DND-41 (cell line): Measurements from ENCODE around the gene NEURL1B.
"Not testable (repeated sequence)": the region's sequence is repeated elsewhere in the genome, so short reads cannot be mapped to it uniquely, and the experiment has no call there.

ENCODE experiments used
- ATAC-seq: fragments of 200-7000 bp; cut with Tn5 transposase; 3 replicates; pipeline ENCODE4 v1.9.1; 2021; ENCODE audit warnings: low read depth; ENCODE audit not compliant: insufficient read depth
- DNase-seq: peaks from one replicate; pipeline ENCODE4 v3.0.0-alpha.2; 2020
- H2AFZ ChIP-seq: 2 replicates; pipeline ENCODE4 v1.6.0; 2012; ENCODE audit warnings: low read depth, low read length
- H3K27ac ChIP-seq: 2 replicates; pipeline ENCODE4 v1.5.1; 2012; ENCODE audit warnings: low read length, inconsistent platforms
- H3K27me3 ChIP-seq: fragments of 200-600 bp; sonication (generic); 2 replicates; pipeline ENCODE4 v1.6.0; 2012; ENCODE audit warnings: low read length, mild to moderate bottlenecking, inconsistent platforms; ENCODE audit not compliant: insufficient read depth, poor library complexity
- H3K36me3 ChIP-seq: 2 replicates; pipeline ENCODE4 v1.5.1; 2012; ENCODE audit warnings: low read length, inconsistent platforms; ENCODE audit not compliant: insufficient read depth
- H3K4me1 ChIP-seq: 2 replicates; pipeline ENCODE4 v1.5.1; 2012; ENCODE audit warnings: mild to moderate bottlenecking, low read length; ENCODE audit not compliant: insufficient read depth
- H3K4me2 ChIP-seq: 2 replicates; pipeline ENCODE4 v1.6.0; 2012; ENCODE audit warnings: mild to moderate bottlenecking, moderate library complexity, low read length, inconsistent platforms; ENCODE audit not compliant: insufficient read depth
- H3K4me3 ChIP-seq, 2 experiments: fragments of 200-600 bp in 1 of 2; shearing (Covaris generic) in 1 of 2; 2 replicates each; pipeline ENCODE4 v1.5.1; 2012 to 2016; ENCODE audit warnings: inconsistent platforms in 2 of 2, low read length in 2 of 2, mild to moderate bottlenecking in 2 of 2, low read depth in 1 of 2, moderate library complexity in 1 of 2
- H3K79me2 ChIP-seq: 2 replicates; pipeline ENCODE4 v1.6.0; 2012; ENCODE audit warnings: low read length, inconsistent platforms; ENCODE audit not compliant: insufficient read depth
- H3K9ac ChIP-seq: 2 replicates; pipeline ENCODE4 v1.6.0; 2012; ENCODE audit warnings: low read depth, mild to moderate bottlenecking, inconsistent platforms, low read length, moderate library complexity
- H3K9me3 ChIP-seq: 2 replicates; pipeline ENCODE4 v1.5.1; 2012; ENCODE audit warnings: low read length, moderate library complexity, mild to moderate bottlenecking, inconsistent platforms; ENCODE audit not compliant: insufficient read depth, severe bottlenecking
- H4K20me1 ChIP-seq: 2 replicates; pipeline ENCODE4 v1.6.0; 2012; ENCODE audit warnings: low read length; ENCODE audit not compliant: insufficient read depth
- EZH2 ChIP-seq: IDR thresholded peaks from 3 replicates; pipeline ENCODE4 v1.6.1; 2012; ENCODE audit warnings: borderline replicate concordance, low read depth, mild to moderate bottlenecking, moderate library complexity, low read length, inconsistent platforms; ENCODE audit not compliant: severe bottlenecking
- TF ChIP-seq, protein P1 (sequence below): IDR thresholded peaks from 2 replicates; pipeline ENCODE4 v1.5.1; 2012; ENCODE audit warnings: borderline replicate concordance, low read length, moderate library complexity, mild to moderate bottlenecking; ENCODE audit not compliant: poor library complexity, severe bottlenecking; ENCODE audit errors: extremely low read depth

NEURL1B gene

DNA sequence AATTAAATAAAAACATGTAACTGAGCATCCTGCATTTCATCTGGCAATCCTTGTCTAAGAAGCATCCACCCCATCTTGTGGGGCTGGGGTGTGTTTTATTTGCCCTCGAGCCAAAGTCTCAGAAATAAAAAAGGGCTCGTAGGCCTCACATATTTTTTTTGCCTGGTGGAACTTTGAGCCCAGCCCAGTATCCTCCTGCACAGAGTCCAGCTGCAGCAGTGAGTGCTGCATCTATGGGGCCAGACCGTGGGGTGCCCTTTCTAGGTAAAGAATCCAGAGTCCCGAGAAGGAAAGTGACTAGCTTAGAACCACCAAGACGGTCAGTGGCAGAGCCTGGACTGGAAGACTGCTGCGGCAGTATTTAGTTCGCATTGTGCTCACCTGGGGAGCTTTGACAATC is 33.1 kb downstream of the NEURL1B start:
- ATAC-seq = no peak

DNA sequence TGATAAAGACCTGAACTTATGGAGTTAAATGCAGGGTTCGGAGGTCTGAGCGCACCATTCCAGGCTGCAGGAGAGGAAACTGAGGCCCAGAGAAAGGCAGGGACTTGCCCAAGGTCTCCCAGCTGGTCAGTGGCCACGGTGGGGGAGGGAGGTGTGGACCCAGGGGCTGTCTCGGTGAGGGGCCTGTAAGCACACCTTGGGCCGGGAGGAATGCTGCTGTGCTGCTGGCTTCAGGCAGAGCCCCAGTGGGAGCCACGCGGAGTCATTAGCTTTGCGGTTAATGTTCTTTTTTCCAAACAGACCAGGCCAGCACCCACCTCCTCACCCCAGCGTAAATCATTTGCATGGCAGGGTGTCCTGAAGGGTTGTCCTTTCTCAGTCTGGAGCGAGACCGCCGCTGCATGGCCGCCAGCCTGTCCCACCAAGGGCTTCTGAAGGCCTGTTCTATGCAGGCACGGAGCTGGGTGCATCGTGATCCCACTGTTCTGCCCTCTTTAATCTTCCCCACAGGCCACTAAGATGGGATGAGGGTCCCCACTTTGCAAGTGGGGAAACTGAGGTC is 35.9 kb downstream of the NEURL1B start:
- Histone ChIP-seq H3K4me2 (no peak overlapping the region), H3K36me3 (no peaks in the 10 kb centered on the region), H3K79me2 (no peaks in the 10 kb centered on the region), H3K27ac (no peak overlapping the region), H4K20me1 (no peaks in the 10 kb centered on the region), H3K4me1 (no peaks in the 10 kb centered on the region), H3K4me3 (no peak overlapping the region), H3K9ac (no peak overlapping the region), H3K27me3 (no peaks in the 10 kb centered on the region), H2AFZ (no peak overlapping the region), H3K9me3 (no peaks in the 10 kb centered on the region)
- no peak for DNase-seq
- no peak for TF ChIP-seq EZH2
- TF ChIP-seq, protein P1, sequence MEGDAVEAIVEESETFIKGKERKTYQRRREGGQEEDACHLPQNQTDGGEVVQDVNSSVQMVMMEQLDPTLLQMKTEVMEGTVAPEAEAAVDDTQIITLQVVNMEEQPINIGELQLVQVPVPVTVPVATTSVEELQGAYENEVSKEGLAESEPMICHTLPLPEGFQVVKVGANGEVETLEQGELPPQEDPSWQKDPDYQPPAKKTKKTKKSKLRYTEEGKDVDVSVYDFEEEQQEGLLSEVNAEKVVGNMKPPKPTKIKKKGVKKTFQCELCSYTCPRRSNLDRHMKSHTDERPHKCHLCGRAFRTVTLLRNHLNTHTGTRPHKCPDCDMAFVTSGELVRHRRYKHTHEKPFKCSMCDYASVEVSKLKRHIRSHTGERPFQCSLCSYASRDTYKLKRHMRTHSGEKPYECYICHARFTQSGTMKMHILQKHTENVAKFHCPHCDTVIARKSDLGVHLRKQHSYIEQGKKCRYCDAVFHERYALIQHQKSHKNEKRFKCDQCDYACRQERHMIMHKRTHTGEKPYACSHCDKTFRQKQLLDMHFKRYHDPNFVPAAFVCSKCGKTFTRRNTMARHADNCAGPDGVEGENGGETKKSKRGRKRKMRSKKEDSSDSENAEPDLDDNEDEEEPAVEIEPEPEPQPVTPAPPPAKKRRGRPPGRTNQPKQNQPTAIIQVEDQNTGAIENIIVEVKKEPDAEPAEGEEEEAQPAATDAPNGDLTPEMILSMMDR = no peak
- no peak for ATAC-seq

More for the DNA sequence above, 33.1 kb downstream of the NEURL1B start:
- Histone ChIP-seq H3K79me2 (no peaks in the 10 kb centered on the region), H3K4me1 (no peaks in the 10 kb centered on the region), H3K27me3 (no peaks in the 10 kb centered on the region), H3K9ac (no peak overlapping the region), H3K4me2 (no peak overlapping the region), H2AFZ (no peak overlapping the region), H3K27ac (no peak overlapping the region), H4K20me1 (no peaks in the 10 kb centered on the region), H3K9me3 (no peaks in the 10 kb centered on the region), H3K4me3 (no peak overlapping the region), H3K36me3 (no peaks in the 10 kb centered on the region)
- TF ChIP-seq, protein P1 = no peak
- TF ChIP-seq EZH2 = no peak
- no peak for DNase-seq

DNA sequence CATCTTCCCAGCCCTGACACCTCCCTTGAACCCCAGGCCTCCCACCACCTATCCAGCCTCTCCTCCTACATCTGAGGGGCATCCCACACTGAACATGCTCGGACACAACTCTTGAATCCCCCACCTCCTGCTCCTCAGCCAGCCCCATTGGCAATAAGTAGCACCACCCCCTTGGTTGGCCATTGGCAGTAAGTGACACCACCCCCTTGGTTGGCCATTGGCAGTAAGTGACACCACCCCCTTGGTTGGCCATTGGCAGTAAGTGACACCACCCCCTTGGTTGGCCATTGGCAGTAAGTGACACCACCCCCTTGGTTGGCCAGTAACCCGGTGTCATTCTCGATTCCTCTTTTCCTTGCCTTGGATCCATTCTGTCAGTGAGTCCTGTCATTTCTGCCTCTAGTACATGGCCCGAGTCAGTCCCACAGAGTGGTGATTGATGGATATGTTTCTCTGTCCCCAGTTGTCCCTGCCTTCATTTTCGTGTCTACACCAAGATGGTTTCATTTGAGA is 37.4 kb downstream of the NEURL1B start:
- not testable (repeated sequence) for H3K4me3 ChIP-seq, H2AFZ ChIP-seq, H3K4me2 ChIP-seq, H3K79me2 ChIP-seq, H3K36me3 ChIP-seq, H3K9ac ChIP-seq, H3K4me1 ChIP-seq, H3K9me3 ChIP-seq, H3K27ac ChIP-seq, H3K27me3 ChIP-seq, H4K20me1 ChIP-seq, ATAC-seq, DNase-seq

DNA sequence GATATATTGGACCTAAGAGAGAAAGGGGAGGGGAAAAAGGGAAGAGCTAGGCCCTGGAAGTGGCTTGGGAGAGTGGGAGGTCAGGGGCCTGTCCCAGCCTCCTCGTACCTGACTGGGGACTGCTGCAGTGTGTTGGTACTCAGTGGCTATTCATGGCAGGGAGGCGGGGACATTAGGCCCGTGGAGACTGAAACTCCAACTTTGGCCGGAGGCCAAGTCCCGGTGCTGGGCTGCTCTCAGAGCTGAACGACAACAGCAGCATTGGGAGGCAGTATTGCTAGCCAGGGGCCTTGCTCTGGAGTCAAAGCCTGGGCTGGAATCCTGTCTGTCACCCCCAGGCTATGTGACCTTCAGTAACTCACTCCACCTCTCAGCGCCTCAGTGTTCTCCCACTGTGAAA is 37.8 kb downstream of the NEURL1B start:
- Histone ChIP-seq H3K9ac (no peak overlapping the region), H3K4me3 (no peak overlapping the region), H2AFZ (no peak overlapping the region), H3K4me2 (no peak overlapping the region), H3K9me3 (no peaks in the 10 kb centered on the region), H3K27ac (no peak overlapping the region), H3K27me3 (no peaks in the 10 kb centered on the region), H3K4me1 (no peaks in the 10 kb centered on the region), H3K36me3 (no peaks in the 10 kb centered on the region), H3K79me2 (no peaks in the 10 kb centered on the region), H4K20me1 (no peaks in the 10 kb centered on the region)
- DNase-seq (no peak), ATAC-seq (no peak)
- no peak for TF ChIP-seq EZH2
- TF ChIP-seq, protein P1 = no peak
